Chondrocyte (in vitro differentiated cells): ENCODE measurements around the gene ELMO1. TPM values are rescaled to one million over a fixed set of nuclear protein-coding genes. Genes with fewer than 3 reads are reported as not detected.

ENCODE experiments used
- DNase-seq: peaks from one replicate; pipeline ENCODE4 v3.0.0; 2021; ENCODE audit warnings: mixed read lengths, low spot score
- H3K27ac Mint-ChIP-seq: one replicate; pipeline ENCODE4 v1.8.0; 2021; ENCODE audit warnings: mild to moderate bottlenecking, moderate library complexity, mixed read lengths; ENCODE audit not compliant: unreplicated experiment
- H3K27me3 Mint-ChIP-seq: 2 replicates; pipeline ENCODE4 v1.8.0; 2021; ENCODE audit warnings: low read depth, mixed read lengths
- H3K36me3 Mint-ChIP-seq: 2 replicates; pipeline ENCODE4 v1.8.0; 2021; ENCODE audit warnings: low read depth, mixed read lengths
- H3K4me1 Mint-ChIP-seq: 2 replicates; pipeline ENCODE4 v1.8.0; 2021; ENCODE audit warnings: low read depth, mild to moderate bottlenecking, mixed read lengths
- H3K4me3 Mint-ChIP-seq: one replicate; pipeline ENCODE4 v1.8.0; 2021; ENCODE audit warnings: mild to moderate bottlenecking, moderate library complexity, mixed read lengths; ENCODE audit not compliant: unreplicated experiment
- H3K9me3 Mint-ChIP-seq: 2 replicates; pipeline ENCODE4 v1.8.0; 2021; ENCODE audit warnings: low read depth, mixed read lengths
- total RNA-seq: library from RNA; stranded (reverse); gene quantifications from 3 replicates; pipeline ENCODE4 v1.2.1, GENCODE V29; 2021
- TF ChIP-seq, protein P1 (sequence below): fragments of 200-600 bp; sonication (generic); IDR thresholded peaks from 2 replicates; pipeline ENCODE4 v1.5.0; 2021; ENCODE audit warnings: antibody characterized with exemption, mild to moderate bottlenecking, moderate library complexity

ELMO1 gene
- total RNA-seq, 1 donor from 2014 or later: 0.42 TPM

DNA sequence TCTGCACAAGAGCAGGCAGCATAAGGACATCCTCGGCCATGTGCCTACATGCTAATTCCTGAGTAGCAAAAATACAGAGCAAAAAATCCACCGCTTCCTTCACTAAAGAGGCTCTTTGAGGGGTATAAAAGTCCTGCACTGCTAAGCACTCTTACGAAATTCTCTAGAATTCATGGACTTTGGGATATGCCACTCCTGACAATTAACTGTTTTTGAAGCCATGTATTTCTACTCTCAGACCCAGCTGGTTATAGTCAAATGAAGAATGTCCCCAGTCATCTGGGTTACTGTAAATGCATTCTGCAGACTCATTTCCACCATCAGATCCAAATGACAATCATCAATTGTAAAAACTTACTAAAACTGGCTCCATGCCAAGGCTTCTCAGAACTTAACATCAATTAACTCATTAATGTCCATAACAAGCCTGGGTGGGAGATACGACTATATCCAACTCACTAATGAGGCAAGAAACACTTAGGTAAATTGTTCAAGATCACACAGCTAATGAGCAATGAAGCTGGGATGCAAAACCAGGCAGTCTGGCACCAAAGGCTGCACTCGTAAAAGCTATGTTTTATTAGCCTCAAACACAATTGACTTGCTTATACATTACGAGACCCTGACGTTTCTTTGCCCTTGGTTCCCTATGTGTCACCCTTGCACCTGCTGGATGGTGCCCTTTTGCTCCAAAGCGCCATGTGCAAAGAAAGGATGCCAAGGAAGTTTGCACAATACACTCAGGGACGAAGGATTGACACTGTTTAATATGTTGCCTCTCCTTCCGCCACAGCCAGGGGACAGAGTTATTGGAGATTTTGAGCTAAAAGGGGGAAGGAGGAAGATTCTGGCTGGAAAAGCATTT, 250.4 kb downstream of the ELMO1 start:
- peaks cover 10% of the 10 kb centered on the region for H3K4me1 Mint-ChIP-seq
- DNase-seq: no peak
- H3K27me3 Mint-ChIP-seq: peaks cover 4% of the 10 kb centered on the region
- H3K9me3 Mint-ChIP-seq: no peaks in the 10 kb centered on the region
- TF ChIP-seq, protein P1, sequence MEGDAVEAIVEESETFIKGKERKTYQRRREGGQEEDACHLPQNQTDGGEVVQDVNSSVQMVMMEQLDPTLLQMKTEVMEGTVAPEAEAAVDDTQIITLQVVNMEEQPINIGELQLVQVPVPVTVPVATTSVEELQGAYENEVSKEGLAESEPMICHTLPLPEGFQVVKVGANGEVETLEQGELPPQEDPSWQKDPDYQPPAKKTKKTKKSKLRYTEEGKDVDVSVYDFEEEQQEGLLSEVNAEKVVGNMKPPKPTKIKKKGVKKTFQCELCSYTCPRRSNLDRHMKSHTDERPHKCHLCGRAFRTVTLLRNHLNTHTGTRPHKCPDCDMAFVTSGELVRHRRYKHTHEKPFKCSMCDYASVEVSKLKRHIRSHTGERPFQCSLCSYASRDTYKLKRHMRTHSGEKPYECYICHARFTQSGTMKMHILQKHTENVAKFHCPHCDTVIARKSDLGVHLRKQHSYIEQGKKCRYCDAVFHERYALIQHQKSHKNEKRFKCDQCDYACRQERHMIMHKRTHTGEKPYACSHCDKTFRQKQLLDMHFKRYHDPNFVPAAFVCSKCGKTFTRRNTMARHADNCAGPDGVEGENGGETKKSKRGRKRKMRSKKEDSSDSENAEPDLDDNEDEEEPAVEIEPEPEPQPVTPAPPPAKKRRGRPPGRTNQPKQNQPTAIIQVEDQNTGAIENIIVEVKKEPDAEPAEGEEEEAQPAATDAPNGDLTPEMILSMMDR: no peak
- no peaks in the 10 kb centered on the region for H3K36me3 Mint-ChIP-seq
- no peak overlapping the region for H3K27ac Mint-ChIP-seq
- H3K4me3 Mint-ChIP-seq: no peak overlapping the region

DNA sequence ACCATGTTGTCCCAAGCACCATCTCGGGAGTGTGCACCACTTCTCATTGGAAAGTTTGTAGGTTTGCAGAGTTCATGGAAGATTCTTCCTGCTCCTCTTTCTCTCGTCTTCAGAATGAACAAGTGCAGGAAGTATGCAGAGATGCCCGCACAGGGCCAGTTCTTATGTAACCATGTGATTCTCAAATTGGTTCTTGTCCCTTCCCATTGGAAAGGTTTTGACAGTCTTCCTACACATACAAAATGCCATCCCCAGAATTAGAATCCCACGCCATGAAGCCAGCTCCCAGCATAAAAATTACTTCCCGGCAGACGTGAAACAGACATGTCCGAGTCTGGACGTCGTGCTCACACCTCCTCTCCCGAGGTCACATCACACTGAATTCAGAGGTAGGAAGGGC, 251.6 kb downstream of the ELMO1 start:
- no peaks in the 10 kb centered on the region for H3K36me3 Mint-ChIP-seq
- no peaks in the 10 kb centered on the region for H3K9me3 Mint-ChIP-seq
- H3K4me1 Mint-ChIP-seq: peaks cover 10% of the 10 kb centered on the region
- no peak overlapping the region for H3K4me3 Mint-ChIP-seq
- no peak overlapping the region for H3K27ac Mint-ChIP-seq
- H3K27me3 Mint-ChIP-seq: peaks cover 2% of the 10 kb centered on the region
- TF ChIP-seq, protein P1: no peak
- no peak for DNase-seq

DNA sequence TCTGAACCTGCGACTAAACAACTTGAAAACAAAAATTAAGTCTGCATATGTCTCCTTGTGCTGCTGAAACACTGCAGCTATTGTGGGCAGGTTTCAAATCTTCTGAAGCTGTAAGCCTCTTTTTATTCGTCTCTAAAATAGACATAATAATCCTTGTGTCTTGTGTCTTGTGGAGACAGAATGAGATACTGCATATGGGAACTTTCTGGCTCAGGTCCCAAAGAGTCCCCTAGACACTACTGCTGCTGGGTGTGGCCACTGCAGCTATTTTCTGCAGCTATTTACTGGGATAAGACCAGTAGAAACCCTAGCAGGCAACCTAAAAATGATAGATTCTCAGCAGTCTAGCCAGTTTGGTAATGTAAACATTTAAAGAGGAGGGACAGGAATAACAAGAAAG, 252.0 kb downstream of the ELMO1 start:
- Mint-ChIP-seq H3K4me3 (no peak overlapping the region), H3K9me3 (no peaks in the 10 kb centered on the region), H3K27ac (no peak overlapping the region), H3K4me1 (peaks cover 9% of the 10 kb centered on the region), H3K36me3 (no peaks in the 10 kb centered on the region), H3K27me3 (peaks cover 2% of the 10 kb centered on the region)
- no peak for DNase-seq
- TF ChIP-seq, protein P1: no peak

DNA sequence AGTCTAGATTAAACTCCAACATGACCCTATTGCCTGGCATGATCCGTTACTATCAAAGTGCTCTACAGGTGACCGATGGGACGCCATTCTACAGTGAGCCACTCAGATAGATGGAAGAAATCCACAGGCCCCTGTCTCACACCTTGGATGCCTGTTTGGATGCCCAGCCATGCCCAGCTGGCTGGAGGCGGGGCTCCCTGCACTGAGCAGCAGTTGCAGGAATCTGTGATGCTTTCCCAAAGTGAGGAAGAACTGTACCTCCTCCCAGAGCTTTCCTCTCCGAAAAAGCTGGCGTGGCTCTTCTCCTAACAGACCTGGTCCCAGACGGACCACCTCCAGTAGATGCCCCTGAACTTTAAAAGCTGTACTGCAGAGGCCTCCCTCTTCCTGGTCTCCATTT, 253.3 kb downstream of the ELMO1 start:
- Mint-ChIP-seq H3K4me1 (no peaks in the 10 kb centered on the region), H3K9me3 (no peaks in the 10 kb centered on the region), H3K27ac (no peak overlapping the region), H3K27me3 (peaks cover 2% of the 10 kb centered on the region), H3K4me3 (no peak overlapping the region), H3K36me3 (no peaks in the 10 kb centered on the region)
- TF ChIP-seq, protein P1: no peak
- DNase-seq: no peak

DNA sequence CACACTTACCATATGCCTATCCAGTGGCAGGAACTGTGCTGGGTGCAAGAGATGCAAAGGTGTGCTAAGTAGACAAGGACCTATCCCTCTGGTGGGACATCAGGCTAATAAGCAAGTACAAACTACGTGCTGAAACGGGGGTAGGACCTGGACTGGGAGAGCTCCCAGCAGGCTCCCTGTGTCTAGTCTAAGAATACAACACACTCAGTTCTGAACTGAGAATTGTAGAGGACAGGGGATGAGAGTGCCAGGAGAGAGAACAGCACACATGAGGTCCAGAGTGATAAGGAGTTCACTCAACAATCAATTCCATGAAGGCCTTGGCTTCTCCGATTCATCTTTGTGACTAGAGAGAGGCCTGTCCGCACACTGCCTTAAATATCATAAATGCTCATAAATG, 253.7 kb downstream of the ELMO1 start:
- H3K4me3 Mint-ChIP-seq: no peak overlapping the region
- no peaks in the 10 kb centered on the region for H3K4me1 Mint-ChIP-seq
- H3K36me3 Mint-ChIP-seq: no peaks in the 10 kb centered on the region
- DNase-seq: no peak
- H3K9me3 Mint-ChIP-seq: no peaks in the 10 kb centered on the region
- H3K27ac Mint-ChIP-seq: no peak overlapping the region
- TF ChIP-seq, protein P1: no peak
- peaks cover 2% of the 10 kb centered on the region for H3K27me3 Mint-ChIP-seq
